GM19372 (cell line): ENCODE data around the gene SCPEP1.

Experiments
- ATAC-seq: cut with Tn5 transposase; IDR thresholded peaks from one replicate; pipeline ENCODE4 v1.9.1; 2021; ENCODE audit warnings: mild to moderate bottlenecking, low read depth, moderate library complexity; ENCODE audit not compliant: unreplicated experiment

Gene SCPEP1

DNA sequence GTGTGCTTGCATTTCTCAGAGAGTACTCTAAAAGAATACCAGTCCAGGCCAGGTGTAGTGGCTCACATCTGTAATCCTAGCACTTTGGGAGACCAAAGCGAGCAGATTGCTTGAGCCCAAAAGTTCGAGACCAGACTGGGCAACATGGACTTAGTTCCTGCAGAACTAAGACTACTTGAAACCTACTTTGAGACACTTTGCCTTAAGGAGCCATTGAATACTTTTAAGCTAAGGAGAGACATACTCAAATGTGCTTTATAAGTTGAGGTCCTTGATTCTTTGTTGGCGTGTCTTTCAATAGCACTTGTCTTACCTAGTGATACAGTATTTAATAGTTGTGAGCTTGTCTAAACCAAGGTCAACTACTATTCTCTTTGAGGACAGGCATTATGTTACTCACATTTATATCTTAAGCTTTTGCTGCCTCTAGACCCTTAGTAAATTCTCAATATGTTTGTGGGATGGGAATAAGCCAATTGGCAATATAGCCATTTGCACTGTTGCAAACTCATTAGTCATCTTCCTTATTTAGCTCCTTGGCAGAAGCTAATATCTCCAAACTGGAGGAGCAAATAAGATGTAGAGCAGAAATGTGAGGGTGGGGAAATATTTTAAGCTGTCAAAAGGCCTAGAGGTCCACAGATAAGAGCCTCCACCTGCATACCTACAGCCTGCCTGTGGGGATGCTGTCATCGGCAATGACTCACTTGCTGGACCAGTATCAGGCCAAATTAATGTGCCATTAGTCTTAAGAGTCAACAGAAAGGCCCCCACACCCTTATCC lies 16.3 kb downstream of the SCPEP1 start:
- ATAC-seq: no peak

DNA sequence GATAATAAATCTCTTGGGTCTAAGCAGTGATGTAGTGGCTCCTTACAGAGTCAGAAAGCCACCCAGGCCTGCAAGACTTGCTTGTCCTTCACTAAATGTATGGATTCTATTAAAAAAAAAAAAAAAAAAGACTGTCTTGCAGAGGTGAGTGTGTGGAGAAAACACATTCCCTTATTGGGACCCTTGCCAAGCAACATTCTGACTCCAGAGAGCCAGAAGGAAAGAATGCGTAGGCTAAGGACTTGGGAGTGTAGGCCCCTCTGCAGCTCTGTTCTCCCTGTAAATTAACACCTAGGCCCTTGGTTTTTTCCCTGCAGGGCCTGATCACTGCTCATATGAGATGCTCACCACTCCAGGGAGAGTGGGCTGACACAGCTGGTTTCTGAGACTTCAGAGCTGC lies 17.8 kb downstream of the SCPEP1 start:
- ATAC-seq: no peak

DNA sequence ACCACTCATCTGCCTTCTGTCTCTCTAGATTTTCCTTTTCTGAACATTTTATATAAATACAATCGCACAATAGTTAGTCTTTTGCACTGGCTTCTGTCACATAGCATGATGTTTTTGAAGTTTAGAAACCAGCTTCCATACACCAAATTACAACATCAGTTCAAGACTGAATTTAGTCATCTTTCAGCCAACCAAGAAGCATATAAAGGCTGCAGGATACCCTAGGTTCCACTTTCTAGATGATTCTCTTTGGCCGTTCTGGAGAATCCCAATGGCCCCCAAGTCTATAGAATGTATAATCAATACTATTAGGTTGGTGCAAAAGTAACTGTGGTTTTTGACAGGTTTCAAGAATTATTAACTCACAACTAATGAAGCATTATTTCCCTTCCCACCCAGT lies 19.4 kb downstream of the SCPEP1 start:
- no peak for ATAC-seq

DNA sequence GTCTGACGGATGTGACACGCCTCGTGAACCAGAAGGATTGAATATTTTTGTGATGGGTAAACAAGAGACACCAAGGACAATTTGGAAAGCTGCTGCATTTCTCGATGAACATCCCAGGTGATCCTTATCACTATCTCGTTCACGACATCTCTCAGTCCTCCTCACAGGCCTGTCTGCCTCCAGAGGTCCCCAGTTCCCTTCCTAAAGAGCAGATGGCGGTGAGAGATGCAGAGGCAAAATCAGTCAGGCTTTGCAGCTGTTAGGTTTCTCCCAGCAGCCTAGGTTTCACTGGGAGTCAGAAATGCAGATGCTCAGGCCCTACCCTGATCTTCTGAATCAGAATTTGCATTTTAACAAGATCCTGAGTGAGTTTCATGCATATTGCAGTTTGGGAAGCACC lies 23.6 kb downstream of the SCPEP1 start:
- no peak for ATAC-seq

DNA sequence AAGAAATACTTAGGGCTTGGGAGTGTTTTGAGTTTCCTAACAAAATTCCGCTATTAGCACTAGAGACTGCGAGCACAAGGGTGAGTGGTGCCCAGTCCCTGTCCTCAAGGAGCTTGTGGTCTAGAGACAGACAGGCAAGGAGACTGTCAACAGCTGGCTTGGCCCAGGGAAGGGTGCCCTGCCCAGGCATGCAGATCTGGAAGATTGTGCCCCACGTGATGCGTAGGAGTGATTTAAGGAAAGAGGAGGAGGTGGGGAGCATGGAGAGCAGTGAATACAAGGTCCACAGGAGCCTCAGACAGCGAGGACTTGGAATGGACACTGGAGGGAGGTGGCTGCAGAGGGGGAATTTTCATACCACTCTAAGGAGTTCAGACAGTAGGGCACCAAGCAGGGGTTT lies 25.0 kb downstream of the SCPEP1 start:
- ATAC-seq: no peak

DNA sequence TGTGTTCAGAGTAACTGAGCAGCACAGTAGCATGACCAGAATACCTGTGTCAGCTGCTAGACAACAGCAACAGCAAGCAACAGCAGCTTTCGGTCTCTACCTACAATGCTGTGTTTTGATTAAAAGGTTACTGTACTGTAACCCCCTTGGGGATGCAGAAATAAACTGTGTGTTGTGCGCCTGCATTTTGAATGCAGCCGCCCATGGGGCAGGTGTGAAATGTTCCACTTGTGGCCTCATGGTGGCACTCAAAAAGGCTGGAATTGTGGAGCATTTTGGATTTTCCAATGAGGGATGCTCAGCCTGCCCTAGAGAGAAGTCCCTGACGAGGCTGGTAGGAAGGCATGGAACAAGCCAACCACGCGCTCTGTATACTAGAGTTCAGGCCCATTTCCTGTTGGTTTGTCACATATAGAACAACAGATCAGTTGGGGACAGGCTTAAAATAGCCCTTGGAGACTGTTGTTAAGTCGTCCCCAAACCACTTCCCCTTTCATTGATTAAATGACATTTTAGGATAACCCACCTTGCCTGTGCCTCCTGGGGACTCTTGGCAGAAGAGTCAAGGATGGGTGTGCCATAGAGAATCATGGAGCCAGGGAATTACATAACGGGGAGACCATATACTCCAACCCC lies 27.1 kb downstream of the SCPEP1 start:
- ATAC-seq: peak; percentile 76

DNA sequence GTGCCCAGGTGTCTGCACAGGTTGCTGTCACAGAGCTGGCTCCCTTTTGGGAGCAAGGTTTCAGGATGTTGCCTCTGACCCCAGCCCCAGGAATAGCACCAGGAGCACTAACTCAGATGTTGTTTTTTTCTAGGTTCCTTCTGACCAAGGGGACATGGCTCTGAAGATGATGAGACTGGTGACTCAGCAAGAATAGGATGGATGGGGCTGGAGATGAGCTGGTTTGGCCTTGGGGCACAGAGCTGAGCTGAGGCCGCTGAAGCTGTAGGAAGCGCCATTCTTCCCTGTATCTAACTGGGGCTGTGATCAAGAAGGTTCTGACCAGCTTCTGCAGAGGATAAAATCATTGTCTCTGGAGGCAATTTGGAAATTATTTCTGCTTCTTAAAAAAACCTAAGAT lies 28.1 kb downstream of the SCPEP1 start:
- ATAC-seq: no peak

DNA sequence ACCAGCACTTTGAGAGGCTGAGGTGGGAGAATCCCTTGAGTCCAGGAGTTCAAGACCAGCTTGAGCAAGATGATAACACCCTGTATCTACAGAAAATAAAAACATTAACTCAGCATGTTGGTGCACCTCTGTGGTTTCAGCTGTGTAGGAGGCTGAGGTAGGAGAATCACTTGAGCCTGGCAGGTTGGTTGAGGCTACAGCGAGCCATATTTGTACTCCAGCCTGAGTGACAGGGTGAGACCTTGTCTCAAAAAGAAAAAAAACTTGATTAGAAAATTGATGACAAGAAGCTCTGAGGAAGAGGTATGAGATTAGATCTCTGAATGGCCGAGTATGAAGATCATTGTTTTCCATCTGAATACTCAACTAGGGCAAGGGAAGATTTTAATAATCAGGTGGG lies 31.0 kb downstream of the SCPEP1 start:
- ATAC-seq: no peak

DNA sequence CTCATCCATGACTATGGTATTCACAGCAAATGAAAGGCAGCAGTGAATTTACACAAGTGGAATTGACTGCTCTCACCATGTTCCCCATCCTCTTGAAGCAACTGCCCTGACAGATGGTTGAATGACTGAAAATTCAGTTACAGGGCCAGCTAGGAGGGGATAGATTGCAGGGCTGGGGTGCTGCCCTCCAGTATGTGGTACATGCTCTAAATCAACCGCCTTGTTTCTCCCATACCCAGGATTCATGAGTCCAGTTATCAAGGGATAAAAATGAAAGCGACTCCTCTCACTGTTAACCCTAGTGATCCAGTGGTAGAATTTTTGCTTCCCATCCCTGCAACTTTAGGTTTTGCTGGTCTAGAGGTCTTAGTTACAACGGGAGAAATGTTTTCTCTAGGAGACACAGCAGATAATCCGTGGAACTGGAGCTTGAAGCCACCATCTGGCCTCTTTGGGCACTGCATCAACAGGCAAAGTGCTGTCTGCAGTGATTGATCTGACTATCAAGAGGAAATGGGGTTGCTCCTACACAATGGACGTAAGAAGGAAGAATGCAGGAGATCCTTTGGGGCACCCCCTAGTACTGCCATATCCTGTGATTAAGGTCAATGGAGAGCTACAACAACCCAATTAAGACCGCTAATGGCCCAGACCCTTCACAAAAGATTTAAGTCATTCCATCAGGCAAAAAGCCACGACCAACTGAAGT lies 32.0 kb downstream of the SCPEP1 start:
- ATAC-seq: peak; percentile 58

DNA sequence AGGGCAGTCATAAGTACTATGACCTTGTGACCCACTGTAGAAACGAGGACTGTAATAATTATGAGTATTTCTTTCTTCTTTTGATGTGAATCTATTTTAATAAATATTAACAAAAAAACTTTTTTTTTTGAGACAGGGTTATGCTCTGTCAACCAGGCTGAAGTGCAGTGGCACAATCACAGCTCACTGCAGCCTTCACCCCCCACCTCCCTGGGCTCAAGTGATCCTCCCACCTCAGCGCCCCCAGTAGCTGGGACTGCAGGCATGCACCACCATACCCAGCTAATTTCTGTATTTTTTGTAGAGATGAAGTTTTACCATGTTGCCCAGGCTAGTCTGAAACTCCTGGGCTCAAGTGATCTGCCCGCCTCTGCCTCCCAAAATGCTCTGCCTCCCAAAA lies 32.6 kb downstream of the SCPEP1 start:
- no peak for ATAC-seq

DNA sequence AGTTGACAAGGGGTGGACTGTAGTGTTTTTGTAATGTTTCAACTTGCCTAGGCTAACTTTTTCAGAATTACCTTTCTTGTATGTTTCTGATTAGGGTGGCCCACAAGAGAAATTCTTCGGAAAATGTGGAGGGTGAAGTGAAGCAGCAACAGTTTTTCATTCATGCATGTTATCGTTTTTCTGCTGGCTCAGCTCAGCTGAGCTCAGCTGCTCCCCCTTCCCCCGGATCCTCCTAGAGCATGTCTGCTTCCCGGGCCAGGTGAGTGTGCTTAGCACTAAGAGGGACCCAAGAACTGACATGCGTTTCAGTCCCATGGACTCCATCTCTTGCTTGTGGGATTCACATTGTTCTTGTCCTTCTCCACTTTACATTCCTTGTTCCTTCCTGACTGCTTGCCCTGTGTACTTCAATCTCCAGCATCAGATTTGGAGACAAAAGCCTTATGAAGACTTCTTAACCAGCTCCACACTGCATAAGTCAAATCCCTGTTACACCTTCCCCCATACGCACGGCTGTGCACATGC lies 33.6 kb downstream of the SCPEP1 start:
- no peak for ATAC-seq

DNA sequence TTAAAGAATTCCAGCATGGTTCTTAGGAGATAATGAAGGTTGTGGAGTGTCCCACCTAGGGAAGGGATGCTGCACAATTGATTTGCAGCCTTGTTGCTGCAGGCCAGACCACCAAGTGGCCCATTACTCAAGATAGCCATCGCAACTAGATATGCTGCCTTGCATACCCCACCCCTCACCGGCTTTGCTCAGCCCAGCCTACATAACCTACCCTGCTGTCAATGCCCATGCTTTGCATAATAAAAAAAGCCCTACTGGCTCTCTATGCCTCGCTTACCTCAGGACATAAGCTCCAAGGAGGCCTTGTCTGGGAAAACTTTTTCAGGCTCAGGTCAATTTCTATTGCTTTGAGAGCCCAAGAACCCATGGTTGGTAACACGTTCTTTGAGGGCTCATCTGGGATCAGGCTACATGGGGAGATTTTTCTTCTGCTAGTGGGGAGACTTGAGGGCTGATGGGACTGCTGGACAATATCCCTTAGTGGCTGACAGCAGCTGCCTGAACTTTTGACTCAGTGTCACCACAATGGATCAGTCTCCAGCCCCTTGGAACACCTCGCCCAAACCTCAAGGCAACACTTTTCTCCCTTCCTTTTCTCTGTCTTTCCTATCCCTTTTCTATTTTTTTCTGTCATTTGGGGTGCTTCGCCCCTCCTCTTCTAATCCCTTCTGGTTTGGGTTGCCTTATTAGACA lies 38.3 kb downstream of the SCPEP1 start:
- no peak for ATAC-seq

DNA sequence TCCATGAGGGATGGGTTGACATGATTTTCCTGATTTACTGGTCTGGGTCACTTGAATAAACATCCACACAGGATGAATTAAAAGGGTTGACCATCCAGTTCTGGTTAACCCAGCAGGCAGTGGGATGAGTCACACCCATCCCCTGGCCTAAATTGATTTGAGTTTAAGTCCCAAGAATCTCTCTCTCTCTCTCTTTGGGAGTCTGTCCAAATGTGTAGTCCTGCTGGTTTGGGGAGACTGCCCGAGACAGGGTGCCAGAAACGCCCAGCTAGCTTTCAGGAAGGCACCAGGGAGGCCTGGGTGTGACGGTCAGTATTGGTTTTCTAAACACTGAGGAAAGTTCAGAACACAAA lies 38.8 kb downstream of the SCPEP1 start:
- ATAC-seq: no peak

DNA sequence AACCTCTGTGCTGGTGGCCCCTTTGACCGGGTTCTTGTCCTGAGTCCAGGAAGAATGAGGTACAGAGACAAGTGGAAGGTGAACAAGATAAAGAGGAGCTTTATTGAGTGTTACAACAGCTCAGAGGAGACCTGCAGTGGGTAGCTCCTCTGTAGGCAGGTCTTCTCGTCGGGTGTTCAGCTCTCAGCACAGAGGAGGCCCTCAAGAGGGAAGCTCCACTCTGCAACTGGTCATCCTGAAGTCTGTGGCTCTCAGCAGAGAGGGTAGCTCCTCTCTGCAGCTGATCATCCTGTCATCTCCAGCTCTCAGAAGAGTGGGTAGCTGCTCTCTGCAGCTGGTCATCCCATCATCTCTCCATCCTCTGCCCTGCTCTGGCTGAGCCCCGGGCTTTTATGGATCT lies 39.7 kb downstream of the SCPEP1 start:
- ATAC-seq: no peak

DNA sequence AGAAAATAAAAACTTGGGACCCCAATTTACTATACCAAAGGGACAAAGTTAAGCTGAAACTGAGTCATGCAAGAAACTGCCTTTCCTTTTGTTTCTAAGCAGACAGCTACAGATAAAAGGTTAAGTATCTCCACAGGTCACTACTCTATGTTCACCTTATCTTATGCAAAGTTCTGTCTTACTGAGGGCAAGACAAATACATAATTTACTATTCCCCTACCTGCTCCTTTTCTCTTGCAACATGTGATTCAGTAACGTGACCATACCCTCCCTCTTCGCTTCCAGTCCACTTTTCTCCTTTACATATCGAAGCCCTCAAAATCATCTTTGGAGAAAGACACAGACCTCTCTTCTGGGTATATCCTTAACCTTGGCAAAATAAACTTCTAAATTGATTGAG lies 42.3 kb downstream of the SCPEP1 start:
- ATAC-seq: no peak

DNA sequence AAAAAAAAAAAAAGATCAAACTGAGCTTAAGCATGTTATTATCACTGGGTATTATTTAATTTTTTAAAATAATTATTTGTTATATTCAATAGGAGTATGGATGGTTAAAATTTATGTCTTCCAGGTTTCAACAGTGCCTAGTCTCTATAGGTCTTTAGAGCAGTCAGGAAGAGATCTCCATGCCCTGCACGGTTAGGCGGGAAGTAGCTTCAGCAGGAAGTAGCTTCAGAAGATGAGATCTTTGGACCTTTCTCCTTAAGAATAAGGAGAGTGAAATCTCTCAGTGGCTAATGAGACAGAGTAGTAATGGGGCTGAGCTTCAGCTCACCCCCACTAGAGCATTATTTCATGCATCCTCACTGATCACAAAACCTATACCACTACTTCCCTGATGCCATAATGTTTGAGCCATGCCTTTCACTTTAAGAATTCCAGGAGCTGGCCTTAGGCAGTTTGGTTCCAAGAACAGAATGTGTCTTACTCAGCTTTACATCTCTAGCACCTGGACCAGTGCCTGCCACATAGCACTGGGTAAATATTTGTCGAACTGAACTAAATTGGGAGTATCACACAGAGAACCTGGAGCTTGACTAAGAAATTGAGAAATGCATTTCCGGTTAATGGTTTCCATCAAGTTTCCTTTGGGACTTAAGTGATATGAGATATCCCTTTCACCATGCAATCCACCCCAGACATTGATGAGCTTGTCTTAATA lies 43.5 kb downstream of the SCPEP1 start:
- no peak for ATAC-seq

DNA sequence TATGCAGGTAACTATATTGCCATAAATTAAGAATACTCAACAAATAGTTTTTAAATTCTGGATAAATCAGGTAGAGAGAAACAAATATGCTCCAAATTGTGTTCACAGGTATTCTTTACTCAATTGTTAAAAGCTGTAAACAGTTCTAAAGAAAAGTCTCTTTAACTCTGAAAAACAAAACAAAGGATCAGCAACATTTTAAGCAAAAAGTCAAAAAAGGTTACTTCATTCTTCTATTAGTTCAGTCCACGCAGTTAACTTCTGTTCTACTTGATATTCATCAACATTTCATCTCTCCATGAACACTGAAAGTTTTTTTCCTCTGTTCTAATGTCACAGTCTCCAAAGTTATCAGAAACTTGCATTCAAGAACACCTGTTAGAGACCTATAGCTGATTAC lies 47.9 kb downstream of the SCPEP1 start:
- no peak for ATAC-seq

DNA sequence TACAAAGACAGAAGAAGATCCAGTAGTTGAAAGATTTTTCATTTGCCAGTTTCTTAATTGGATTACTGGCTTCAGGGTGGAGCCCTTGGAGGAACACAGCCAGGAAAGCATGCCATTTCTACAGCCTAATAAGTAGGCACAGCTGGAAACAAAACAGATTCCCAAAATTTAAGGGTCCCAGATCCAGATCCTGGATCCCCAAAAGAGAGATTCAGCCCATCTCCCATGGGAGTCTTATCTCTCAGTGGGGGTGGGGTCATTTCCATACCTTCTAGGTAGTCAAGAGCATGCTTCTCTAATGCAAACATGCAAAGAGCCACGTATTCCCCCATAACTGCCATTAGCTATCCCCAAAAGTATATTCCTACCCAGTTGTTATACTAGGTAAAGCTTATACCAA lies 49.9 kb downstream of the SCPEP1 start:
- ATAC-seq: no peak

DNA sequence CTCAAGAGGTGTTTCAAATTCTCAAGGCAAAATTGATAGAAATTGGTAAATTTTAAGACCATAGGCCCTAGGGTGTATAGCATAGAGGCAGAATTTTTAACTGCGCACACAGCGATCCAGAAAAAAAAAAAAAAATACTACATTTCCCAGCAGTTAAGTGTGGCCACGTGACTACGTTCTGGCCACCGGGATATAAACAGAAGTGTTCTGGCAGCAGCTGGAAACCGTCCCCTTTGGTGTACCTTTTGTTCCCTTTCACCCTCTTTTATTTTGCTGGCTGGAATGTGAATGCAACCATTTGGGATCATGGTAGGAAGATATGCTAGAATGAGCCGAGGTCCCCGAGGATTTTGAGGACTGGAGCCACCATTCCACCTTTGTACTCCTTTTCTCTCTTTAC lies 54.4 kb downstream of the SCPEP1 start:
- no peak for ATAC-seq

DNA sequence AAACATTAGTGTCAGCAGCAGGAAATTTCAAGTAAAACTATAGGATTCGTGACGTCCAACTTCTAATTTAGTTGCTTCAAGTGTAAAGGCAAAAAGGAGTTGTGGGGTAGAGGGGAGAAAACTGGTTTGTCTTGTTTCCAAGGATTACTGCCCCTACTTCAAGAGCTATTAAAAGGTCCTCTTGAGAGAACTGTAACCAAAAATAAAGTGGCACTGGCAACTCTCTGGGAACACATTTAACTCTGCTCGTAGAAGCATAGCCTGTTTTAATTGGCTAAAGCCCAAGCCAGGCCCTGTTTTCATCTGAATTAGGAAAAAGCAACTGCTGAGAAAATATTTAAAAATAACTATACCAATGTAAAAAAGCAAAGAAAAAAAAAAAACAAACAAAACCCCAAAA lies 55.4 kb downstream of the SCPEP1 start:
- no peak for ATAC-seq
